ENCODE data around the gene MYLK4.
A peak's percentile ranks its signal among the peaks of the same experiment; 100 is the strongest.

Gene MYLK4

DNA sequence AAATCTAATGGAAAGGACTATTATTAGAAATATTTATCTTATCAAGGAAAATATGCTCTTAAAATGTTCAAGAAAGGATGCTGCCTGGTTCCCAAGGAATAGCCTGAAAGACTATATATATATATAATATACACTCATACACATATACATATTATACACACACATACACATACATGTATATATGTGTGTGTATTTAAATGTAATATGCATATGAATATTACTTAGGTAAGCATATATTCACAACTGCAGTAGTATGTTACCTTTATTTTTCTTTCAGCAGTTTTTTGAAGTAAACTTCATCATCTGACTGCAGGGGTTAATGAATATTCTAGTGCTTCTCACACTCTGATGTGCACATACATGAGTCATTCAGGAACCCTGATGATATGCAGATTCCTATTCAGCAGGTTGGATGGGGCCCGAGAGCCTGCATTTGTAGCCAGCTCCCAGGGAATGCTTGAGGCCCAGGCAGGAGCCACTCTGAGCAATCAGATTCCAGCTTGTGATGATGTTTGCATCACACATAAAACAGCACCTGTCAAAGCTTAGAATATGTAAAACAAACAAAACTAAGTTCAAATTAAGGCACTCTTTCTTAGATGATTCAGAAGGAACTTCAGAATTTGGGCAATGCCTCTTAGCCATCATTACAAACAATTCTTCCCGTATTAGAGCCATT, 16.1 kb downstream of the MYLK4 start:
- no peak for DNase-seq (ENCODE audit: low read depth in 2 of 2)

DNA sequence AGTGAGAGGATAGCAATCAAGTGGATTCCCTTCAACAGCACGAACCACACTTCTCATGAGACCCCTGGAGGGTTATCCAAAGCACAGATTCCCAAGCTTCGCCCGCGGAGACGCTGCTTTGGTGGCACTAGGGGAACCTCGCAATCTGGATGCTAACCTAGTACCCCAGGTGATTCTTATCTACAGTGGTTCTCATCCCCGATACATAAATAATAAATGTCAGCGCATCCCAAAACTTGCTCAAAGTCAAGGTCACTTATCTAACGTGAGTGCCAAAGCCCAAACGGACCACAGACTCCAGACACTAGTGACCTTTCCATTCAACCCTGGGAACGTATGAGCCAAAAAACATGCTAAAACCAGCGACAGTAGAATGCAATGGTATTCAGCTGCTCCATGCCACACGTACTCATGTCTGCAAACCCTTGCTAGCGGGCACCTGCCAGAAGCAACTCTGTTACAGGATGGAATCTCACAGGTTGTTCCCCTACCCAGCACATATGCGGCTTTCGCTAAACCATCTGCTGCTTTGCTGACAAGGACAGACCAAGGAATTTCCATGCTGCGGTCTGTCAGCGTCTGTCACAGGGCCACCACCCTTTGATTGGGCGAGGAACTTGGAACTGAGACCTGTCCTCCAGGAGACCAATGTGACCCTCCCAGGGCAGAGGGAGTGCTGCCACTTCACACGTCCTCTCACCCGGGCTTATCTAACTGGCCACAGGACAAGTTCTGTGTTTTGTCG, 16.8 kb downstream of the MYLK4 start:
- no peak for DNase-seq (ENCODE audit: low read depth in 2 of 2)

DNA sequence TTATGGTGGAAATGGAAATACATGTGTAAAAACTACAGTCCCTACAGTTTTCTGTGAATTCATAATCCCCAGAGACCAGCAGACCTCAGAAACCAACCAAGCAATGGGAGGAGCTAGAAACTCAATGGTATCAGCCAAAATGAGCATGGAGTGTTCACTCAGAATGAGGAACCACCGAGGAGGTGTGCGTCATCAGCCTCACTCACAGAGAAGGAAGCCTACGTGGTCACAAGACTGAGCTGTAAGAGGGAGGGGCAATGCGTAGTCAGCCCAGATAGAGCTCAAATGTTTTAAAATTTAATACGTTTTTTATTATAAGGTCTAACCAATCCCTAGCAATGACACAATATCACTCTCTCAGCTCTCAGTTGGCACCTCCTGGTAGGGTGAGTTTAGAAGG, 17.4 kb downstream of the MYLK4 start:
- DNase-seq (ENCODE audit: low read depth in 2 of 2): peak in 1 of 2 experiments; percentile 8

DNA sequence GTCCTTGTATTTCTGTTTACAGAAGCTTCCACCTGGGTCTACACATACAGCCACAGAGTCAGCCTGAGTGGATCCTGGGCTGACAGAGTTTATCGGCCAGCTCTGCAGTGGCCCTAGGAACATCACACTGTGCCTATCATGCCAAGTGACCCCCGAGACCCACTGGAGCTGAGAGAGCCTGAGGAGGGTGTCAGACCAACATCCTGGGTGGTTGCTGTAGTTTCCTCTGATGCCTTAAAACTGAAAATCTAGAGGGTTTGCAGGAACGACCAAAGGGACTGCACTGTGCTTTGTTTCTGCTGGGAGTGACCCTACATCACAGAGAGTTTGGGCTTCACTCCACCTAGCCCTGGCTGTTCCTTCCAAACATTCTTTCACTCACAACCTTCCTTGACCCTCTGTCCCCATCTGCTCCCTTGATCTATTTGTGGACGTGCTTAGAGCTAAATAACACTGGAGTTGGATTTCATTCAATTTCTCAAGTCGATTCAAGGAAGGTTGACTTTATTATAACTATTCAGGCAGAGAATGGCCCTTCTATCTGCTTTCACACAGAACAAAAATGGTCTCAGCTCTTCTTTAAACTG, 18.1 kb downstream of the MYLK4 start:
- no peak for DNase-seq (ENCODE audit: low read depth in 2 of 2)

DNA sequence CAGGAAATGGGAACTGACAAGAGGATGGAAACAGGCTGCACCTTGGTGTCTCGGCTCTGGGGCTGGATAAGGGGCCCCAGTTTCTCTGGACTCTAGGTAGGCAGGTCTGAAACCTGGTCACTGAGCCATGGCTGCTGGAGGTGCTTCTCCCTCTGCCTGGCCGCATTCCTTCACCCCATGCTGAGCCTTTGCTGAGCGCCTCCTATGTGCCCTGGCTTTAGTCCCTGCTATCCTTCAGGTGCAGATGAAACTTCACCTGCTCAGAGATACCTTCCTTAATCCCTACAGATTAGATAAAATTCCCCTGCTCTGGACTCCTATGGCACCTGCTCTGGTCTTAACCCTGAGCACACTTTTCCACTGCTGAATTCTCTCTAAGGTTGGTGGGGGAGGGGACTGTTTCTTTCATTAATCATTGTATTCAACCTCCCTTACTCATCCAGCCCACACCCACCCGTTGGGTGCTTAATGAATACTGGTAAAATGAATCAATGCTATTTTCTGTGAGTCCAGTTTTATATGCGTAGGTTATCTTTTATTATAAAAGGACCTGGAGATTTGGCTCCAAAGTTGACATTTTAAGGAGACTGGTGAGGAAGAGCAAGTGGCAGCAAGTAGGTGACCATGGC, 19.3 kb downstream of the MYLK4 start:
- DNase-seq (ENCODE audit: low read depth in 2 of 2): no peak

DNA sequence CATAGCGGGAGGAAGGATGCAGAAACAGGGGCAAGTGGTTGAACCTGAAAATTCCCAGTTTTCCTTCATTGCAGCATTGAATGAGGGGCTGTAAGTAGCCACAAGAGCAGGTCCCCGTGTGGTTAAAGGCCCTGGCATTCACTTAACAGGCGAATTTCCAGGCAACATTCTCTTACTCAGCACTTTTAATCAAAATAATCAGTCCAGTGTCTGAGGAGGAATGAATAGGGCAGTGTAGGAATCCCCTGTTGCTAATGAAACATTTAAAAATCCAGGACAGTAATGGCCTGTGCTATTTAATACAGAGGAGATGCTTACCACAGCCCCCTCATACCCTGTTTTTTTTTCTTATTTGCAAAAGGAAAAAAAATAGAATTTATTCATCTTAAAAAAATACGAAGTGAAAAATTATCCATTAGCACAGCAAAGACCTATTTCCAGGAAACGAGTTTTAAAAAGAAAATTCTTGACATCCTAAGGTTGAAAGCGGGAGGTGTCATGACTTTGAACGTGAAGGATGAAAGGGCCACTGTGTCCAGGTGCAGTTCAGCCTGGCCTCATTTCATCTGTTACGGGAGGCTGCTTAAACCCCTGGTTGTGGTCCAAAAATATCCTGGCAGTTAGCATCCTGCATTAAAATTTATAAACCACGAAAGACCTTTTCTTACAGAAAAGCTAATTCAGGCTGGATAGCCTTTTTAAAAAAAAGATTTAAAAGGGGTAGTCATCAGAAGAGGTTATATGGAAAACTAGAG, 20.2 kb downstream of the MYLK4 start:
- no peak for DNase-seq (ENCODE audit: low read depth in 2 of 2)

DNA sequence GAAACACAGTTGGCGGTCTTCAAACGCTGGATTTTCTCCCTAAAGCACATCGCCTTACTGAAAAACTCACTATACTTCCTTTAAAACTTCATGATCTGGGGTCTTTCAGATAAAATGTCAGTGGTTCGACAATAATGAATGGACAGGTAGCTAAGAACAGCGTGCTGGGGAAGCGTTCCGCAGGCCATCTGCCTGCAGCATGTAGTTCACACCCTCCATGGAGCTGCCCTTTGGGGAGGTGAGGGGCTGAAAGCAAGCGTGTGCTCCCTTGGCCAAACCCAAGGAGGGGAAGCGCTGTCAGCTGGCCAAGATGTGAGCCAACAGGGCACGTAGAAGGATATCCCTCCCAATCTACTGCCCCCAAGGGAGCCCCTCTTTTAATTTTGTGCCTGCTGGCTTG, 20.8 kb downstream of the MYLK4 start:
- no peak for DNase-seq (ENCODE audit: low read depth in 2 of 2)

DNA sequence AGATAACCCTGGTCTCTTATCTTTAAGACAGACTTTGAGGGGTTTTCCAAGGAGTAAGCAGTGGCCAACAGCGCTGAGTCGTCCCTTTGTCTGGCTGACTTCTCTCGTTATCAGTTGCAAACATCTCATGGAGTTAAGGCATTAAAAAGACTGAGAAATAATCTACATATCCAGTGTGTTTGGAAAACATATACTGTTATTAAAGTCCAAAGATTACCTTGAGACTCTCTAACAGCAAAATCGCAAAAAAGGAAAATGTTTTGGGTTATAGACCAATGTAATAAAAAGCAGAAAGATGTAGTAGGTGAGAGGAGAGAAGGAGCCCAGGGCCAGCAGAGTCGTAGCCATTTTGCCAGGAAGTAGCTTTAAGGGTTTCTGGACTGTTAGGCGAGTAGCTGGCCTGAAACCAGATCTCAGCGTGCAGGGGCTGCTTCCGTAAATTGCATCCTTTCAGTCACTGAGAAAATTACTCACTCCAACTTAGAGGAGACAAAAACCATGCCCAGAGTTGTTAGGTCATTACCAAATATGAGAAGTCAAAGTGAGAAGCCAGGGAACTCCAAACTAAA, 24.6 kb downstream of the MYLK4 start:
- DNase-seq (ENCODE audit: low read depth in 2 of 2): no peak

DNA sequence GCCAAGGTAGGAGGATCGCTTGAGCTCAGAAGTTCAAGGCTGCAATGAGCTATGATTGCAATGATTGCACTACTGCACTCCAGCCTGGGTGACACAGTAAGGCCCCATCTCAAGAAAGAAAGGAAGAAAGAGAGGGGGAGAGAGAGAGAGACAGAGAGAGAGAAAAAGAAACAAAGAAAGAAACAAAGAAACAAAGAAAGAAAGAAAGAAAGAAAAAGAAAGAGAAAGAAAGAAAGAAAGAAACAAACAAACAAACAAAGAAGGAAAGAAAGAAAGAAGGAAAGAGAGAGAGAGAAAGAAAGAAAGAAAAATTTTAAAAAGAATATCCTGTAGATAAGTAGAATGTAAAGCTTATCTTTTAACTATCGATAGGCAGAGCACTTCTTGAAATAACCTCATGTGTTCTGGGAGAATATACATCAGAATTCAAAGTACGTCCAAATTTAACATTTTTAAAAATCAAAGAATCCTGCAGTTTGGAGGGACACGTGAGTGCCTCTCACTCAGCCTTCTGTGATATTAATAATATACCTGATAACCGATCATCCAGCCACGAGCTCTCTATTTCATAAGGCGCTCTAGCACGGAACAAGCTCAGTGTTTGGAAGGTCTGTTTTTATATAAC, 25.2 kb downstream of the MYLK4 start:
- DNase-seq (ENCODE audit: low read depth in 2 of 2): no peak

DNA sequence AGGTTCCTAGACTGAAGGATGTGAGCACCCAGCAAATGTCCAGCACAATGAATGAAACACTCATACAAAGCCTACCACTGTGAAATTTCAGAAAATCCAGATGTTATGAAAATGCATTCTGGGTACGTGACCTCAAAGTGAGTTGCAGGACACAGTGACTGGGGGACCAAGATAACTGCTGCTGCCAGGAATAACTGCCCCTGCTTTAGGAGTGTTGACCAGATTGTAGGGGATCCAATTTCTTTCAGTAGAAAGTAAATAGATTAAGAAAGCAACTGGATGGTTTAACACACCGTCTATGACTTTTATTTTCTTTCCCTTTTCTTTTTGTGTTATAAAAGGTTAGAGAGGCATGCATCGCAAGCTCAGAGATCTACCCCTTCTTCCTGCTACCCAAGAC, 29.5 kb downstream of the MYLK4 start:
- DNase-seq (ENCODE audit: low read depth in 2 of 2): no peak

DNA sequence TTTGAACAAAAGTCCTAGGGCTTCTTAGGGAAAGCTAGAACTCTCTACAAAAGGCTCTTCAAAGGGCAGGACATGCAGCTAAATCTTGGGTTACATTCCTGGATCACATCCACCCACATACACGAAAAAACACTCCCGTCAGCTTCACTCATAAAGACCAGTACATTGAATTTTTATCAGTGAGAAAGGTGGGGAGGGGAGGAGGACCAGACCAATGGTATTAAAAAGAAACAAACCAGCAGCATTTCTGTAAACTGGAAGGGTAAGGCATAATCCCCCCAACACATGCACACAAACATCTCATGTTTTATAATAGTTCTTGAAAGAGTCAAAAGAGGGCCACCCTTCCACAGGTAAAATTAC, 31.6 kb downstream of the MYLK4 start:
- DNase-seq (ENCODE audit: low read depth in 2 of 2): no peak

DNA sequence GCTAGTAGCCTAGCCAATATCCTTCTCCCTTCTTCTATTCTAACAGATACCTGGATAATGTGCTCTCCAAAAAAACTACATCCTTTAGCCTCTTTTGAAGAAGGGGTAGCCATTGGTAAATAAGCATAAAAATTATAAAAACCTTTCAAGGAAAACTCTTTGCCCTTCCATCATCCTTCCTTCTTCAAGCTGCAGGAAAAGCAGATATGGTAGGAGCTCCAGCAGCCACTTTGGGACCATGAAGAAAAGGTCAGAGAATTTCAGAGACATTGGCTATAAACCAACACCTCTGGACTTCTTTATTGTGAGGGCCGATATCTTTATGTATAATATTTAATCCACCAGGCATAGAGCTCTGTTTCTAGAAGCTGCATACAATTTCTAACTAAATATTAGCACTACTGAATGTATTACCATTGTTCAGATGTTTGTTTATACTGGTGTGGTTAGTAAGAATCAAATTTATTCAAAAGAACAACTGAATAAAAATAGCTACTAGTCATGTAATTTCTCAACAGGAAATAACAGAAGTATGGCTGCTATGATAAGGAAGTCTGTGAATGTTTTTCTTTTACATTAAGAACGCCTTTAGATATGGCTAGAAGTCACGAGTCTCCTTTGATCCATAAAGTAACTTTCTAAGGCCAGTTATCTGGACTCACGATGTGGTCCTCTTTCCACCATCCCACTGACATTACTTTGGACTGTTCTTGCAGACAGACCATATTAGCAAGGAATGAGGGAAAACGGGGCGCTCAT, 32.2 kb downstream of the MYLK4 start:
- no peak for DNase-seq (ENCODE audit: low read depth in 2 of 2)

DNA sequence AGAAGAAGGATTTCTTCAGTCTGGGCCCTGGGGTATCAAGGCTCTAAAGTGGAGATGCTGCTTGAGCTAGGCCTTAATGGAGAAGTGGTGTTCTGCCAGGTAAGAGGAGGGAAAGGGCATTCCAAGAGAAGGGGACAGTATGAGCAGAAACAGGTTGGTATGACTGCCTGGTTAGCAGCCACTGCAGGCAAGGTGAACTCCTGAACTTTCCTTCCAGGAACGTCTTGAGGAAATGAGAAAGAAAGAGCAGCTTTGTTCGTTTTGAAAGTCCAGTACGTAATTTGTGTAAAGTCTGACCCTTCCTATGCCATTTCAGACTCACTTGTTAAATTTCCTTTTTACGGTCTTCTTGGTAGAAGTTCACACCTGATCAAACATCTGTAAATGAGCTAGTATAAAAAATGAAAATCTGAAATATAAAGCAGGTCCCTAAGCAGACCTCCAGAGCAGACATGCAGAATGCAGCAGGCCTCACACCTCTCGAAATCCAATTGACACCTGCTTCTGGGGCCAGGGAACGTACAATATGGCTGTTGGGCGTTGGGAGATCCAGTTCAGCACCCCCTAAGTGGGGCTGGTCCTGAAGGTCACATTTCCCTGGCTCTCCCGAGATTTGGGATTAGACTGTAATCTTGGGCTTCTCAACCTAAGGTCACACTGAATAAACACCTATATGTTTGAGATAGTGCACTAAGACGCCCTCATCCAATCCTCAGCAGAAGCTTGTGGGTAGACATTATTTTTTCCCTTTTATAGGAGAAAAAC, 33.6 kb downstream of the MYLK4 start:
- DNase-seq (ENCODE audit: low read depth in 2 of 2): no peak

DNA sequence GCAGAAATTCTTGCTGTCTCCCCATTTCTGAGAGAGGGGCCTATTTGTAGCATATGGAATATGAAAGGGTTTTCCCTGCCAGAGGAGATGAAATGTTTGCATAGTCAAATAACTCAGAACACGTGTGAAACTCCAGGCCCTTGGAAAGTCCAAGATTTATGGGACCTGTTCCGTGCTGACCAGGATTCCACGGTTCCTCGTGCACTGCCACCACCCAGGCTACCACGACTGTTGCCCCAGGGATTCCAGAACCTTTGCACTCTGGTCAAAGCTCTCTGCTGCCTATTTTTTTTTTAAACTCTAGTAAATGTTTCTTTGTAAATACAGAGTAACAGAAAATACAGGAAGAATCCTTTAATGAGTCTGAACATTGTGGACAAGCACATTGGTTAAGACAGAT, 35.0 kb downstream of the MYLK4 start:
- DNase-seq (ENCODE audit: low read depth in 2 of 2): no peak

DNA sequence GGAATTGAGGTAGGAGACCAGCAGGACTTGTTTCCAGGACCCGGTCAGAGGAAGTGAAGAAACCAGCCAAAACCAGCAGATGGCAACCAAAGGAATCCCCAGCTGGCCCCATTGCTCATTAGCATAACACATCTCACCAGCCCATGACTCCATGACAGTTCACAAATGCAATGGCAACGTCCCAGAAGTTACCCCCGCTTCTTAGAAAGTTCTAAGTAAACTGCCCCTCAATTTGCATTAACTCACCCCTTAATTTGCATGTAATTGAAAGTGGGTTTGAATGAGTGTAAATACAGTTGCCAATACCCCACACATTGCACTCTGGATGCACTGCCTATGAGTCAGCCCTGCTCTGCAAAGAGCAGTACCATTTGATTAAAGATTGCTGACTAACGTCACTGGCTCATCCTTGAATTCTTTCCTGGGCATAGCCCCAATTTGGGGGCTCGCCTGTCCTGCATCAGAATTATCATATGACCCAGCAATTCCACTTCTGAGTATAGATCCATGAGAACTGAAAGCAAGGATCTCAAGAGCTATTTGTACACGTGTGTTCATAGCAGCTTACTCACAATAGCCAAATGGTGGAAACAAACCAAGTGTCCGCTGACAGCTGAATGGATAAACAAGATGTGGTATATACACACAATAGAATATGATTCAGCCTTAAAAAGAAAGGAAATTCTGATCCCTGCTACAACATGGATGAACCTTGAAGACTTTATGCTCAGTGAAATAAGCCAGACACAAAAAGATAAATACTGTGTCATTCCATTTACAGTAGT, 36.4 kb downstream of the MYLK4 start:
- DNase-seq (ENCODE audit: low read depth in 2 of 2): no peak

DNA sequence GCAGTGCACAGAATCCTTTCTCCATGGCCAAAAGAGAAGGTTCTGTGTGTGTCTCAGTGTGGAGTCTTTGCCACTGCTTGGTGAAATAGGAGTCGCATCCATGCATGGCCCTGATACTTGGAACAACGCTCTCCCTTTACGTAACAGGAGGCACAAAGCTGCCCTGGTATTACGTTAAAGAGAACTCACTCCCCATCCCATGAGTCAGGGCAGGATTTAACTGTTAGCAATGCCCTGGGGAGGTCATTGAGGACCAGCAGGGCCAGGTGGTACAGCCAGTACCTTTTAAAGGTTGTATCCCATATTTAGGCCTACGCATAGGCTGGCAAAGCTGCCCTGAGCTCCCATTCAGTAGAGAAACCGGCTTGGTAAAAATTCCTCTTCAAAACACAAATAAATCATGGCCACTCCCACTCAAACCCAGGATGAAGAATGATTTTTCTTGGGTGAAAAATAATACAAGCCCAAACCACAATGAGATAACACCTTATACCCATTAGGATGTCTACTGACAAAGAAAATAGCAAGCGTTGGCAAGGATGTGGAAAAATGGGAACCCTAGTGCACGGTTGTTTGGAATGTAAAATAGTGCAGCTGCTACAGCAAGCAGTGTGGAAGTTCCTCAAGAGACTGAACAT, 37.1 kb downstream of the MYLK4 start:
- DNase-seq (ENCODE audit: low read depth in 2 of 2): no peak

DNA sequence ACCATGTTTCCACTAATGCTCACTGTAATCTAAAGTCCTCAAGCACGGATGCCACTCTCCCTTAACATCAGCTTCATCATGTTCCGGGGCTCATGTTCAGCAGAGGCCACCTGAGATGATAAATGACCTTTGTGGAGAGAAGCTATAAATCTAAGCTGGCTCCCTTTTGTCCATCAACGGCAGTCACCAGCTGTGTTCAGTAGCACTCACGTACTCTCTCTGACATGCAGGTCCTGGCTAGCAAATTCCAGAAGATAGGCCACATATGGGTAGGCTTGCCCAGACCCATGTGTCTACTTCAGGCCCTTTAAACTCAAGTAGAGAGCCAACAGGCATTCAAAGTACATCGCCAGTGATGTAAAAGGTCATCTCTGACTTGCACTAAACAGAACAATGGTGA, 38.6 kb downstream of the MYLK4 start:
- no peak for DNase-seq (ENCODE audit: low read depth in 2 of 2)

DNA sequence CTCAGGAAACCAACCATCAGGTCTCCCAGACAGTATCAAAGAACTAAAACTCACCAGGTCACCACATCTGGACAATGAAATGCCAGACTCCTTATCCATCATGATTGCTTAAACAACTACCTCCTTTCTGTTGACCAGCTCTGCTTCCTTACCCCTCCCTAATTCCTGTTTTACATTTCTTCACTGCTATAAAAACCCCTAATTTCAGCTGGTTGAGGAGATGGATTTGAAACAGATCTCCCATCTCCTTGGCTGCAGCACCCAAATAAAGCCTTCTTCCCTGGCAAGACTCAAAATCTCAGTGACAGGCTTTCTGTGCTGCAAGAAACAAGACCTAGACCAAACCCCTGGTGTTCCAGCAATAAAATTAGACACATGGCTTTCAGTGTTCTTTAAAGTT, 40.3 kb downstream of the MYLK4 start:
- DNase-seq (ENCODE audit: low read depth in 2 of 2): no peak

DNA sequence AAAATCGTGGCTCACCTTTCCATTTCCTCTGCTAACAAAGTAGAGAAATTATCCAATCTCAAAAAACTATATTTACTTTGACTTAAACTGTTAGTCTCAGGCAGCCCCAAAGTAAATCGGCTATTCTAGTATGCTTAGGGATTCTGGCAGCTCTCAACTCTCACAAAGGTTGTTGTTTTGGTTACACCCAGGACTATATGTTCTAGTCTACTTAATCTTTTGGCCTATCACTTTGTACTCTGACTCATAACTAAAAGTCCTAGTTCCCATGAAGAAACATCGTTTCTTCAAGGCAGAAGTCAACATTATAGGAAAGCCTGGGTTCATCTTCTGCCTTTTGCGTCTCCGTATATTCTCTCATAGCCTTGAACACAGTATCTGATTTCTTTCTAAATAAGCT, 42.3 kb downstream of the MYLK4 start:
- DNase-seq (ENCODE audit: low read depth in 2 of 2): no peak
